SK-N-SH treated with all-trans-retinoic acid at 6 μM for 48 hours (cell line): Measurements from ENCODE around the gene PTPRN2.

Experiments
- CSDC2 ChIP-seq: fragments of 250-450 bp; sonication (Bioruptor Pico); IDR thresholded peaks from 2 replicates; pipeline ENCODE4 v1.5.0; 2020; ENCODE audit warnings: mild to moderate bottlenecking, moderate library complexity
- OSR1 ChIP-seq: fragments of 250-450 bp; sonication (Bioruptor Pico); IDR thresholded peaks from 2 replicates; pipeline ENCODE4 v1.8.0; 2022; ENCODE audit warnings: moderate library complexity, mild to moderate bottlenecking, inconsistent platforms
- PATZ1 ChIP-seq: fragments of 250-450 bp; sonication (Bioruptor Pico); IDR thresholded peaks from 2 replicates; pipeline ENCODE4 v1.8.0; 2020; ENCODE audit warnings: mild to moderate bottlenecking, moderate library complexity, borderline replicate concordance
- SNAI2 ChIP-seq: fragments of 250-450 bp; sonication (Bioruptor Pico); IDR thresholded peaks from 2 replicates; pipeline ENCODE4 v1.5.0; 2020; ENCODE audit warnings: mild to moderate bottlenecking, moderate library complexity
- TOX ChIP-seq: fragments of 250-450 bp; sonication (Bioruptor Pico); IDR thresholded peaks from 2 replicates; pipeline ENCODE4 v1.8.0; 2021; ENCODE audit warnings: mild to moderate bottlenecking, moderate library complexity, borderline replicate concordance
- ZC3H10 ChIP-seq: fragments of 250-450 bp; sonication (Bioruptor Pico); IDR thresholded peaks from 2 replicates; pipeline ENCODE4 v1.5.1; 2021; ENCODE audit warnings: mild to moderate bottlenecking, moderate library complexity

GRCh38 chr7:158452331-158452730, 135.3 kb downstream of the PTPRN2 start:
- TF ChIP-seq ZC3H10 (CRISPR knock-in tag) = no peak
- no peak for TF ChIP-seq PATZ1 (CRISPR knock-in tag)
- no peak for TF ChIP-seq SNAI2
- no peak for TF ChIP-seq CSDC2 (CRISPR knock-in tag)
- TF ChIP-seq OSR1 (CRISPR knock-in tag) = no peak
- no peak for TF ChIP-seq TOX (CRISPR knock-in tag)
